CD1c-positive myeloid dendritic cell (primary cell): ENCODE data around the gene SSR2.

Experiments
- DNase-seq: peaks from one replicate; pipeline ENCODE4 v3.0.0-alpha.2; 2016; ENCODE audit errors: extremely low spot score

The SSR2 gene

GRCh38 chr1:155974208-155975115 lies 46.3 kb downstream of the SSR2 start:
- DNase-seq, result no peak

- DNase-seq, result no peak
Observed at GRCh38 chr1:155973723-155974122, 47.0 kb downstream of the SSR2 start.

GRCh38 chr1:155971910-155972809 lies 48.6 kb downstream of the SSR2 start:
- no peak for DNase-seq

GRCh38 chr1:155970531-155971167 lies 50.1 kb downstream of the SSR2 start:
- peak; percentile 92 for DNase-seq

GRCh38 chr1:155969377-155969791 lies 51.4 kb downstream of the SSR2 start:
- DNase-seq, result no peak

- no peak for DNase-seq
Observed at GRCh38 chr1:155968670-155969069, 52.1 kb downstream of the SSR2 start.

GRCh38 chr1:155968051-155968400 lies 52.7 kb downstream of the SSR2 start:
- no peak for DNase-seq

- DNase-seq, result no peak
Observed at GRCh38 chr1:155967341-155968050, 53.3 kb downstream of the SSR2 start.

GRCh38 chr1:155966750-155967149 lies 54.0 kb downstream of the SSR2 start:
- no peak for DNase-seq

- DNase-seq, result no peak
Observed at GRCh38 chr1:155966135-155966534, 54.6 kb downstream of the SSR2 start.

GRCh38 chr1:155964193-155964592 lies 56.6 kb downstream of the SSR2 start:
- no peak for DNase-seq

GRCh38 chr1:155962599-155963211 lies 58.0 kb downstream of the SSR2 start:
- DNase-seq, result no peak

GRCh38 chr1:155961937-155962336 lies 58.8 kb downstream of the SSR2 start:
- peak; percentile 44 for DNase-seq

GRCh38 chr1:155960081-155960745 lies 60.5 kb downstream of the SSR2 start:
- no peak for DNase-seq
